A673 (cell line): ENCODE results near the gene RALGPS1. TPM values are rescaled to one million over a fixed set of nuclear protein-coding genes. Genes with fewer than 3 reads are reported as not detected.
"Not testable (repeated sequence)": the region's sequence is repeated elsewhere in the genome, so short reads cannot be mapped to it uniquely, and the experiment has no call there.

Experiments
- BruUV-seq: library from RNA; stranded (reverse); fragments of 400-500 nt; replicated peaks from 2 replicates; lab custom pipeline; 2021; lab: Mats Ljungman, UMichigan
- CTCF ChIA-PET: fragments of 300-600 bp; sonication (Branson Sonifier 250); formaldehyde crosslinking; loops from one replicate; lab custom pipeline; 2022; ENCODE audit warnings: antibody characterized with exemption; lab: Charles Lee
- POLR2A ChIA-PET: fragments of 300-600 bp; sonication (Branson Sonifier 250); formaldehyde crosslinking; loops from one replicate; lab custom pipeline; 2022; ENCODE audit warnings: antibody characterized with exemption; ENCODE audit not compliant: low non-redundant PET; lab: Charles Lee
- DNase-seq: peaks from one replicate; pipeline ENCODE4 v3.0.0-alpha.2; 2015; ENCODE audit warnings: low spot score
- H3K27ac ChIP-seq: fragments of 200-600 bp; sonication (generic); 2 replicates; pipeline ENCODE4 v1.5.1; 2016; ENCODE audit warnings: mixed run types, low read depth, mild to moderate bottlenecking, mixed read lengths, antibody characterized with exemption, low read length; ENCODE audit not compliant: poor library complexity, severe bottlenecking
- H3K27me3 ChIP-seq: fragments of 200-600 bp; sonication (generic); replicated peaks from 2 replicates; pipeline ENCODE4 v1.6.1; 2017; ENCODE audit warnings: mixed run types, low read depth, mild to moderate bottlenecking, mixed read lengths, antibody characterized with exemption, low read length; ENCODE audit not compliant: insufficient read depth, poor library complexity
- H3K36me3 ChIP-seq: fragments of 200-600 bp; sonication (generic); 2 replicates; pipeline ENCODE4 v1.6.1; 2016; ENCODE audit warnings: mixed run types, mild to moderate bottlenecking, mixed read lengths, antibody characterized with exemption, low read length; ENCODE audit not compliant: insufficient read depth, poor library complexity, severe bottlenecking
- H3K4me1 ChIP-seq: fragments of 200-600 bp; sonication (generic); 2 replicates; pipeline ENCODE4 v1.6.1; 2017; ENCODE audit warnings: mixed run types, mild to moderate bottlenecking, mixed read lengths, antibody characterized with exemption, low read length; ENCODE audit not compliant: insufficient read depth, poor library complexity, severe bottlenecking
- H3K4me3 ChIP-seq: fragments of 200-600 bp; sonication (generic); 2 replicates; pipeline ENCODE4 v1.5.1; 2016; ENCODE audit warnings: low read depth, mixed run types, mild to moderate bottlenecking, mixed read lengths, low read length; ENCODE audit not compliant: poor library complexity, severe bottlenecking
- H3K9me3 ChIP-seq: fragments of 200-600 bp; sonication (generic); 2 replicates; pipeline ENCODE4 v1.6.1; 2016; ENCODE audit warnings: mixed run types, low read depth, mild to moderate bottlenecking, mixed read lengths, antibody characterized with exemption, low read length; ENCODE audit not compliant: poor library complexity, severe bottlenecking
- EZH2 ChIP-seq: fragments of 200-600 bp; sonication (generic); IDR thresholded peaks from 2 replicates; pipeline ENCODE4 v1.6.1; 2017; ENCODE audit warnings: borderline replicate concordance, low read depth, mild to moderate bottlenecking, mixed read lengths, antibody characterized with exemption, low read length; ENCODE audit not compliant: poor library complexity, severe bottlenecking
- intact Hi-C: fragments of 100-400 bp; cut with micrococcal nuclease; formaldehyde crosslinking; loops from one replicate; pipeline ENCODE4 v1.10.0; 2022; ENCODE audit not compliant: unreplicated experiment
- total RNA-seq: library from RNA; stranded (reverse); gene quantifications from 2 replicates; pipeline ENCODE4 v1.2.3, GENCODE V29; 2021
- TF ChIP-seq, protein P1 (sequence below): fragments of 300-800, 200-600 bp; sonication (generic); conservative IDR thresholded peaks from 2 replicates; pipeline ENCODE4 v1.5.1; 2017; ENCODE audit warnings: low read depth, mild to moderate bottlenecking, antibody characterized with exemption, low read length, moderate library complexity, mixed read lengths

RALGPS1 gene
- total RNA-seq, 1 experiment from 2014 or later: 3.9 TPM

DNA sequence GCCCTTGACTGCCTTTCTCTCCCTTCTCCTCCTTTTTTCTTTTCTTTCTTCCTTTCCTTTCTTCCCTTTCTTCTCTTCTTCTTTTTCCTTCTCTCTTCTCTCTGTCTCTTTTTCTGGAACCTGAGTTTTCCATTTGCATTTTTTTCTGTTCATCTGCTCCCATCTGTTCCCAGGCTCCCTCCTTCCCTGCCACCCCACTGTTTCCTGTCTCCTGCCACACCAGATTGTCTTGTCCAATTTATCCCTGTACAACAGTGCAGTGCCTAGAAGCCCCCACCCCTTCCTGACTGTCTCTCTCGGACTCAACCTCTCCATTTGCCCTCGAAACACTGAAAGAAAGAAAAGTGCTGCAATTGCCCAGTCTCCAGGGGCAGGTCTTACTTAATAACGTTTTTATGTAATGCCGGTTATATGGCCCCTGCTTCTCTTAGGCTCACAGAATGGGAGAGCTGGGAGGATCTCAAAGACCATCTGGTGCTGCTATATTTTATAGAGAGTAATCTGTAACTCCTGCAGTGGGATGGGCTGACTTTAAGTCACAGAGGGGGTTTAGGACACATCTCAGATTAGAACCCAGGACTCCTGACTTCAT lies 101.4 kb downstream of the RALGPS1 start:
- no peak overlapping the region for H3K27ac ChIP-seq
- POLR2A ChIA-PET: no interaction called here
- DNase-seq: no peak
- no peaks in the 10 kb centered on the region for H3K27me3 ChIP-seq
- CTCF ChIA-PET: no interaction called here
- intact Hi-C loops: no loop called here
- H3K4me1 ChIP-seq: no peaks in the 10 kb centered on the region
- TF ChIP-seq, protein P1, sequence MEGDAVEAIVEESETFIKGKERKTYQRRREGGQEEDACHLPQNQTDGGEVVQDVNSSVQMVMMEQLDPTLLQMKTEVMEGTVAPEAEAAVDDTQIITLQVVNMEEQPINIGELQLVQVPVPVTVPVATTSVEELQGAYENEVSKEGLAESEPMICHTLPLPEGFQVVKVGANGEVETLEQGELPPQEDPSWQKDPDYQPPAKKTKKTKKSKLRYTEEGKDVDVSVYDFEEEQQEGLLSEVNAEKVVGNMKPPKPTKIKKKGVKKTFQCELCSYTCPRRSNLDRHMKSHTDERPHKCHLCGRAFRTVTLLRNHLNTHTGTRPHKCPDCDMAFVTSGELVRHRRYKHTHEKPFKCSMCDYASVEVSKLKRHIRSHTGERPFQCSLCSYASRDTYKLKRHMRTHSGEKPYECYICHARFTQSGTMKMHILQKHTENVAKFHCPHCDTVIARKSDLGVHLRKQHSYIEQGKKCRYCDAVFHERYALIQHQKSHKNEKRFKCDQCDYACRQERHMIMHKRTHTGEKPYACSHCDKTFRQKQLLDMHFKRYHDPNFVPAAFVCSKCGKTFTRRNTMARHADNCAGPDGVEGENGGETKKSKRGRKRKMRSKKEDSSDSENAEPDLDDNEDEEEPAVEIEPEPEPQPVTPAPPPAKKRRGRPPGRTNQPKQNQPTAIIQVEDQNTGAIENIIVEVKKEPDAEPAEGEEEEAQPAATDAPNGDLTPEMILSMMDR: no peak
- no peak for TF ChIP-seq EZH2
- no peak overlapping the region for H3K4me3 ChIP-seq
- no TSS peak for BruUV-seq
- H3K36me3 ChIP-seq: no peaks in the 10 kb centered on the region
- no peaks in the 10 kb centered on the region for H3K9me3 ChIP-seq

DNA sequence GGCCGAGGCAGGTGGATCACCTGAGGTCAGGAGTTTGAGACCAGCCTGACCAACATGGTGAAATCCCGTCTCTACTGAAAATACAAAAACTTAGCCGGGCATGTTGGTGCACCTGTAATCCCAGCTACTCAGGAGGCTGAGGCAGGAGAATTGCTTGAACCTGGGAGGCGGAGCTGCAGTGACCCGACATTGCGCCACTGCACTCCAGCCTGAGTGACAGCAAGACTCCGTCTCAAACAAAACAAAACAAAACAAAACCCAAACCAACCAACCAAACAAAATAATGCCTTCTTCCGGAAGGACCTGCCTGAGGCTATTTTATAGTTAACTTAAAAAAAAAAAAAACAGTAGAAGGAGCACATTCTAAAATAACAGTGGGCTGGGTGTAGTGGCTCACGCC lies 103.4 kb downstream of the RALGPS1 start:
- BruUV-seq, H3K27me3 ChIP-seq, H3K9me3 ChIP-seq, DNase-seq, CTCF ChIA-PET, POLR2A ChIA-PET, intact Hi-C loops, H3K4me3 ChIP-seq, H3K36me3 ChIP-seq, H3K27ac ChIP-seq: not testable (repeated sequence)
- peaks cover 10% of the 10 kb centered on the region for H3K4me1 ChIP-seq

DNA sequence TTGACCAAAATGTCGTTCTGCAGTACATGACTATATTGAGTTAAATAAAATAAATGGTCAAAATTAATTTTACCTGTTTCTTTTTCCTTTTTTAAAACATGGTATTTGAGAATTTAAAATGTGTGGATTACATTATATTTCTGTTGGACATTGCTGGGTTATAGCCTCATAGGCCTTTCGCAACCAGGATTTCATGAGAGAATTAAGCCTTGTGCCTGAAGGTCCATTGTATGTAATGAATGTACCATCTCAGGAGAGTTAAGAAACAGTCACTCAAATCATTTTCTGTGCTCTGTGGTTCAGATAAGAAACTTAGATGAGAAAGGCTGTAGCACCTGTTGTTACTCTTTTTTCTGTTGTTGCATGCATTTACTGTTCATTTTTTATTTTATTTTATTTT lies 104.4 kb downstream of the RALGPS1 start:
- no peak overlapping the region for H3K4me3 ChIP-seq
- no peaks in the 10 kb centered on the region for H3K9me3 ChIP-seq
- no TSS peak for BruUV-seq
- H3K27ac ChIP-seq: no peak overlapping the region
- H3K36me3 ChIP-seq: no peaks in the 10 kb centered on the region
- peaks cover 10% of the 10 kb centered on the region for H3K4me1 ChIP-seq
- DNase-seq: no peak
- POLR2A ChIA-PET: no interaction called here
- H3K27me3 ChIP-seq: no peaks in the 10 kb centered on the region
- TF ChIP-seq EZH2: no peak
- TF ChIP-seq, protein P1: no peak
- intact Hi-C loops: no loop called here
- CTCF ChIA-PET: no interaction called here
